Activated CD4-positive, alpha-beta T cell treated with anti-CD3 and anti-CD28 coated beads, Interleukin-2, amount 10 ng/mL, durations not matched to agents 24 days and 14 days (primary cell): ENCODE data around the gene TASL. TPM values are rescaled to one million over a fixed set of nuclear protein-coding genes. Genes with fewer than 3 reads are reported as not detected.
"Not testable (repeated sequence)": the region's sequence is repeated elsewhere in the genome, so short reads cannot be mapped to it uniquely, and the experiment has no call there.

ENCODE experiments used
- DNase-seq: peaks from one replicate; pipeline ENCODE4 v3.0.0; 2022
- H3K27ac Mint-ChIP-seq: one replicate; pipeline ENCODE4 v1.8.0; 2022; ENCODE audit warnings: mild to moderate bottlenecking, mixed read lengths
- H3K27me3 Mint-ChIP-seq: one replicate; pipeline ENCODE4 v1.8.0; 2022; ENCODE audit warnings: mixed read lengths
- H3K36me3 Mint-ChIP-seq: one replicate; pipeline ENCODE4 v1.8.0; 2022; ENCODE audit warnings: low read depth, mild to moderate bottlenecking, mixed read lengths
- H3K4me1 Mint-ChIP-seq: one replicate; pipeline ENCODE4 v1.8.0; 2021; ENCODE audit warnings: mixed read lengths
- H3K4me3 Mint-ChIP-seq: one replicate; pipeline ENCODE4 v1.8.0; 2022; ENCODE audit warnings: mild to moderate bottlenecking, moderate library complexity, mixed read lengths
- H3K9me3 Mint-ChIP-seq: one replicate; pipeline ENCODE4 v1.8.0; 2021; ENCODE audit warnings: mixed read lengths
- intact Hi-C: fragments of 100-400 bp; cut with micrococcal nuclease; formaldehyde crosslinking; loops from one replicate; pipeline ENCODE4 v1.15.1; 2023
- total RNA-seq: library from RNA; stranded (reverse); gene quantifications from 2 replicates; pipeline ENCODE4 v1.2.3, GENCODE V29; 2022

Gene TASL
- total RNA-seq: 4.2 and 5.1 TPM in 2 replicates

GRCh38 chrX:30577362-30577991 is at the start of gene TASL:
Gene TASL, minus strand, starts transcription at chrX:30577766. Its CDS starts 17,411 bp downstream, at chrX:30560355.
- Mint-ChIP-seq H3K27ac (peak within 1 kb of the TSS; percentile 98), H3K4me3 (peak within 1 kb of the TSS; percentile 95), H3K4me1 (peaks cover 13% of the 10 kb centered on the region), H3K36me3 (peaks cover 12% of the 10 kb centered on the region), H3K27me3 (no peaks in the 10 kb centered on the region), H3K9me3 (peaks cover 3% of the 10 kb centered on the region)
- intact Hi-C loops: loop anchor here (2.0 to 5.0 kb wide), 3 partner anchors 81 to 310 kb away; partner anchors contain the start of gene TAB3
- DNase-seq: peak; percentile 83

GRCh38 chrX:30626402-30626801 is 48.8 kb upstream of the TASL start:
- H3K9me3 Mint-ChIP-seq: peaks cover 5% of the 10 kb centered on the region
- intact Hi-C loops: no loop called here
- no peaks in the 10 kb centered on the region for H3K36me3 Mint-ChIP-seq
- DNase-seq: no peak
- H3K4me3 Mint-ChIP-seq: no peak overlapping the region
- H3K27ac Mint-ChIP-seq: no peak overlapping the region
- H3K4me1 Mint-ChIP-seq: no peaks in the 10 kb centered on the region
- peaks cover 1% of the 10 kb centered on the region for H3K27me3 Mint-ChIP-seq

GRCh38 chrX:30622361-30622760 is 44.8 kb upstream of the TASL start:
- Mint-ChIP-seq H3K27me3 (peaks cover 1% of the 10 kb centered on the region), H3K4me3 (no peak overlapping the region), H3K9me3 (peaks cover 5% of the 10 kb centered on the region), H3K4me1 (no peaks in the 10 kb centered on the region), H3K36me3 (peaks cover 2% of the 10 kb centered on the region), H3K27ac (no peak overlapping the region)
- DNase-seq: no peak
- intact Hi-C loops: loop anchor here (1.0 kb wide), 1 partner anchor 12 kb away; no protein-coding TSS in a partner anchor

- Mint-ChIP-seq H3K4me1 (no peaks in the 10 kb centered on the region), H3K27ac (no peak overlapping the region), H3K36me3 (peaks cover 2% of the 10 kb centered on the region), H3K9me3 (peaks cover 5% of the 10 kb centered on the region), H3K27me3 (peaks cover 1% of the 10 kb centered on the region), H3K4me3 (no peak overlapping the region)
- intact Hi-C loops: no loop called here
- no peak for DNase-seq
Measured at GRCh38 chrX:30620980-30621618, 43.5 kb upstream of the TASL start.

- intact Hi-C loops: no loop called here
- Mint-ChIP-seq H3K27me3 (peaks cover 1% of the 10 kb centered on the region), H3K4me1 (no peaks in the 10 kb centered on the region), H3K4me3 (no peak overlapping the region), H3K27ac (no peak overlapping the region), H3K36me3 (peaks cover 2% of the 10 kb centered on the region), H3K9me3 (peaks cover 5% of the 10 kb centered on the region)
- DNase-seq: no peak
Measured at GRCh38 chrX:30620125-30620524, 42.6 kb upstream of the TASL start.

GRCh38 chrX:30618160-30618765 is 40.7 kb upstream of the TASL start:
- H3K27ac Mint-ChIP-seq: no peak overlapping the region
- no peak overlapping the region for H3K4me3 Mint-ChIP-seq
- peaks cover 2% of the 10 kb centered on the region for H3K9me3 Mint-ChIP-seq
- no peaks in the 10 kb centered on the region for H3K27me3 Mint-ChIP-seq
- H3K36me3 Mint-ChIP-seq: peaks cover 2% of the 10 kb centered on the region
- H3K4me1 Mint-ChIP-seq: no peaks in the 10 kb centered on the region
- intact Hi-C loops: no loop called here
- no peak for DNase-seq

GRCh38 chrX:30615229-30615628 is 37.7 kb upstream of the TASL start:
- Mint-ChIP-seq H3K4me1 (no peaks in the 10 kb centered on the region), H3K27ac (no peak overlapping the region), H3K27me3 (no peaks in the 10 kb centered on the region), H3K4me3 (no peak overlapping the region), H3K9me3 (no peaks in the 10 kb centered on the region), H3K36me3 (no peaks in the 10 kb centered on the region)
- intact Hi-C loops: no loop called here
- DNase-seq: no peak

- intact Hi-C loops: no loop called here
- H3K27me3 Mint-ChIP-seq: no peaks in the 10 kb centered on the region
- no peaks in the 10 kb centered on the region for H3K36me3 Mint-ChIP-seq
- H3K4me3 Mint-ChIP-seq: no peak overlapping the region
- no peaks in the 10 kb centered on the region for H3K9me3 Mint-ChIP-seq
- no peak for DNase-seq
- H3K4me1 Mint-ChIP-seq: no peaks in the 10 kb centered on the region
- no peak overlapping the region for H3K27ac Mint-ChIP-seq
Measured at GRCh38 chrX:30613721-30614120, 36.2 kb upstream of the TASL start.

- intact Hi-C loops: no loop called here
- no peak overlapping the region for H3K27ac Mint-ChIP-seq
- no peaks in the 10 kb centered on the region for H3K36me3 Mint-ChIP-seq
- no peak overlapping the region for H3K4me3 Mint-ChIP-seq
- no peaks in the 10 kb centered on the region for H3K4me1 Mint-ChIP-seq
- DNase-seq: no peak
- no peaks in the 10 kb centered on the region for H3K9me3 Mint-ChIP-seq
- no peaks in the 10 kb centered on the region for H3K27me3 Mint-ChIP-seq
Measured at GRCh38 chrX:30612250-30612655, 34.7 kb upstream of the TASL start.

- intact Hi-C loops: no loop called here
- H3K27ac Mint-ChIP-seq: no peak overlapping the region
- H3K4me3 Mint-ChIP-seq: no peak overlapping the region
- no peak for DNase-seq
- H3K27me3 Mint-ChIP-seq: no peaks in the 10 kb centered on the region
- H3K36me3 Mint-ChIP-seq: no peaks in the 10 kb centered on the region
- H3K9me3 Mint-ChIP-seq: no peaks in the 10 kb centered on the region
- no peaks in the 10 kb centered on the region for H3K4me1 Mint-ChIP-seq
Measured at GRCh38 chrX:30610026-30610425, 32.5 kb upstream of the TASL start.

- intact Hi-C loops: no loop called here
- H3K27ac Mint-ChIP-seq: no peak overlapping the region
- H3K9me3 Mint-ChIP-seq: no peaks in the 10 kb centered on the region
- no peaks in the 10 kb centered on the region for H3K27me3 Mint-ChIP-seq
- no peaks in the 10 kb centered on the region for H3K36me3 Mint-ChIP-seq
- no peak for DNase-seq
- no peaks in the 10 kb centered on the region for H3K4me1 Mint-ChIP-seq
- no peak overlapping the region for H3K4me3 Mint-ChIP-seq
Measured at GRCh38 chrX:30607155-30607554, 29.6 kb upstream of the TASL start.

GRCh38 chrX:30600269-30601176 is 23.0 kb upstream of the TASL start:
- peaks cover 15% of the 10 kb centered on the region for H3K4me1 Mint-ChIP-seq
- H3K4me3 Mint-ChIP-seq, H3K27me3 Mint-ChIP-seq, H3K9me3 Mint-ChIP-seq, H3K36me3 Mint-ChIP-seq, H3K27ac Mint-ChIP-seq, intact Hi-C loops, DNase-seq: not testable (repeated sequence)

- Mint-ChIP-seq H3K4me3 (peak overlapping the region; percentile 43), H3K27me3 (no peaks in the 10 kb centered on the region), H3K9me3 (no peaks in the 10 kb centered on the region), H3K27ac (peak overlapping the region; percentile 19), H3K36me3 (no peaks in the 10 kb centered on the region), H3K4me1 (peaks cover 15% of the 10 kb centered on the region)
- no peak for DNase-seq
- intact Hi-C loops: no loop called here
Measured at GRCh38 chrX:30597216-30598012, 19.8 kb upstream of the TASL start.
